ENCODE data around the gene CANT1.

The CANT1 gene

DNA sequence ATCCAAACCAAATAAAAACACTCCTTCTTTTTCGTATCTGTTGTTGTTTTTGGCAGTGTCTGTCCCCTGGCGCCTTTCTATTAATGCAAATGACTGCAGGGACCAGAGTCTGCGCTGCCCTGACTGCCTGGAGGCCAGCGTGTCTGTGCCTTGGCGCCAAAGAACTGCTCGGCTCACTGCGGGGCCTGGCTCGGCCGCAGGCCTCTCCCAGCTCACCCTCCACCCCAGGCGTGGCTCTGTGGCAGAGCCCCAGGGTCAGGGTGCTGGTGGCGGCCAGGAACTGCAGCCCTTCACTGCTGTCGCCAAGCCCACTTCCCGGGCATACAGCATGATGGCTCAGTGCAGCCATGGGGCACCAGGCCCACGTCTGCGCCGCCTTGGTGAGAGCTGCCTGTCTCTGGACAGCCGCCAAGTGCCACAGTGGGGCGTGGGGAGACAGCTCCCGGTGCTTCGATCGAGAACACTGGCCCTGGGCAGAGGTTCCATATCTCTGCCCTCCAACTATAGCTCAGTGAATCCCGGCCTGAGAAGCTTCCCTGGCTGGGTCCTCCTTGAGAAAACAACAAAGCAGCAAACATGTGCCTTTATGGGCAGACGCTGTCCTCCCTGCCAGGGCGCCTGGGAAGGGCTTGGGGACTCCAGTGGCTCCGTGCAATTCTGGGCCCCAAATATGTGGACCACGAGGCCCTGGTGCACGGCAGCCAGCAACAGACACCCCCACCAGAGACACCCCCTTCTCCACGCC lies 11.1 kb downstream of the CANT1 start:
- no peak overlapping the region for H3K4me3 ChIP-seq (replicated peaks; ENCODE audit: low read depth, low read length)
- no peak for DNase-seq (ENCODE audit: extremely low read depth, low read depth)
- TF ChIP-seq, protein P1, sequence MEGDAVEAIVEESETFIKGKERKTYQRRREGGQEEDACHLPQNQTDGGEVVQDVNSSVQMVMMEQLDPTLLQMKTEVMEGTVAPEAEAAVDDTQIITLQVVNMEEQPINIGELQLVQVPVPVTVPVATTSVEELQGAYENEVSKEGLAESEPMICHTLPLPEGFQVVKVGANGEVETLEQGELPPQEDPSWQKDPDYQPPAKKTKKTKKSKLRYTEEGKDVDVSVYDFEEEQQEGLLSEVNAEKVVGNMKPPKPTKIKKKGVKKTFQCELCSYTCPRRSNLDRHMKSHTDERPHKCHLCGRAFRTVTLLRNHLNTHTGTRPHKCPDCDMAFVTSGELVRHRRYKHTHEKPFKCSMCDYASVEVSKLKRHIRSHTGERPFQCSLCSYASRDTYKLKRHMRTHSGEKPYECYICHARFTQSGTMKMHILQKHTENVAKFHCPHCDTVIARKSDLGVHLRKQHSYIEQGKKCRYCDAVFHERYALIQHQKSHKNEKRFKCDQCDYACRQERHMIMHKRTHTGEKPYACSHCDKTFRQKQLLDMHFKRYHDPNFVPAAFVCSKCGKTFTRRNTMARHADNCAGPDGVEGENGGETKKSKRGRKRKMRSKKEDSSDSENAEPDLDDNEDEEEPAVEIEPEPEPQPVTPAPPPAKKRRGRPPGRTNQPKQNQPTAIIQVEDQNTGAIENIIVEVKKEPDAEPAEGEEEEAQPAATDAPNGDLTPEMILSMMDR (IDR thresholded peaks at IDR 0.05; ENCODE audit: low read depth, low read length, missing control alignments), result no peak

DNA sequence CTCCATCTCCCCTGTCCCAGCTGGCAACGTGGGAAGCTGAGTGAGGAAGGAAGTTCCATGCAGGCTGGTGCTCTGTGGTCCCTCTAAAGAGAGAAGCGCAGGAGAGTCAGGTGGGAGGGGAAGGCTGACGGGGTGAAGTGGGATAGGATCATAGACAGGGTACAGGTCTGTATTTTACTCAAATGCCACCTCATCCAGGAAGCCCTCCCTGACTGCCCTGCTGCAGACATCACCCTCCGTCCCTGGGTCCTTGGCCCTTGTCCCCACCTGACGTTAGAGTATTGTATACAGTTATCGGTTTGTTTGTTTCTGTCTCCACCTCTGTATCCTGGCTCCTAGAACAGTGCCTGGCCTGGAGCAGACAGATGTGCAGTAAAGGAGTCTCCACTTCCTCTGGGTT lies 11.7 kb downstream of the CANT1 start:
- no peak overlapping the region for H3K4me3 ChIP-seq (replicated peaks; ENCODE audit: low read depth, low read length)
- no peak for DNase-seq (ENCODE audit: extremely low read depth, low read depth)
- TF ChIP-seq, protein P1 (IDR thresholded peaks at IDR 0.05; ENCODE audit: low read depth, low read length, missing control alignments), result no peak

DNA sequence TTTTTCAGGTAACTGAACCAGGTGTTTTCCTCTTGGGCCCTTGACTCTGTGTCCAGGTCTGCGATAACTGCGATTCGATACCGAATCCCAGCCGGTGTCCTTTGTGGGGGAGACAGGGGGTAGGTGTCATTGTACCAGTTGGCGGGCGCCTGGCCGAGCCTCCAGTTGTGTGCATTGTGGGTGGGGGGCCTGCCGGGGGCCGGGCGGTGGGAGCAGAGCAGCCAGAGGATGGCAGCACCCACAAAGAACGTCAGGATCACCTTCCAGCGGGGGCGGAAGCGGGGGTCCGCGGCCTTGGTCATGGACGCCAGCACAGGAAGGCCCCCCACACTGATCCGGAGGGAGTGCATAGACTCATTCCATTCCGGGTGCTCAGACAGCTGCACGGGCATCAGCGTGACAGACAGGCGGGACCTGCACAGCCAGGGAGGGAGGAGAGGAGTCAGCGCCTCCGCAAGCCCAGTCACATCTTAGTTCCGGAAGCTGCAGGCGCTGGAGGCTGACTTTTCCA lies 12.3 kb downstream of the CANT1 start:
- H3K4me3 ChIP-seq (replicated peaks; ENCODE audit: low read depth, low read length), result no peak overlapping the region
- DNase-seq (ENCODE audit: extremely low read depth, low read depth), result no peak
- TF ChIP-seq, protein P1 (IDR thresholded peaks at IDR 0.05; ENCODE audit: low read depth, low read length, missing control alignments), result no peak

DNA sequence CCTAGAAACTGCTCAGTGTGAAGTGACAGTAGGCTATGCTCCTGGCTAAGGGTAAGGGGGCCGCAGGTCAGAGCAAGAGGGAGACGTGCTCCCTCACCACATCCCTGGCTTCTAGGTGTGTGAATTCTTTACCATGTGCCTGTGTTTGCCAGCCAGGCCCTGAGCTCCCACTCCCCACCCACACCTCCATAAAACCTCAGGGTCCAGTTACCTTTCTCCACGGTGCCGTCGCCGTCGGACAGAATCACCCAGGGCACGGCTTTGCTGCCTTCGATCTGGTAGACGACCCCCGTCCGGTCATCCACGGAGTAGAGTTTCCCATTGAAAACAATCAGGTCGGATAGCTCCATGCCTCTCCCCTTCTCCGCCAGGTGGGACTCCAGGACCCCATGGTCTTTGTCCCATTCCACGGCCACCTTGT lies 12.8 kb downstream of the CANT1 start:
- TF ChIP-seq, protein P1 (IDR thresholded peaks at IDR 0.05; ENCODE audit: low read depth, low read length, missing control alignments), result no peak
- no peak overlapping the region for H3K4me3 ChIP-seq (replicated peaks; ENCODE audit: low read depth, low read length)
- no peak for DNase-seq (ENCODE audit: extremely low read depth, low read depth)

DNA sequence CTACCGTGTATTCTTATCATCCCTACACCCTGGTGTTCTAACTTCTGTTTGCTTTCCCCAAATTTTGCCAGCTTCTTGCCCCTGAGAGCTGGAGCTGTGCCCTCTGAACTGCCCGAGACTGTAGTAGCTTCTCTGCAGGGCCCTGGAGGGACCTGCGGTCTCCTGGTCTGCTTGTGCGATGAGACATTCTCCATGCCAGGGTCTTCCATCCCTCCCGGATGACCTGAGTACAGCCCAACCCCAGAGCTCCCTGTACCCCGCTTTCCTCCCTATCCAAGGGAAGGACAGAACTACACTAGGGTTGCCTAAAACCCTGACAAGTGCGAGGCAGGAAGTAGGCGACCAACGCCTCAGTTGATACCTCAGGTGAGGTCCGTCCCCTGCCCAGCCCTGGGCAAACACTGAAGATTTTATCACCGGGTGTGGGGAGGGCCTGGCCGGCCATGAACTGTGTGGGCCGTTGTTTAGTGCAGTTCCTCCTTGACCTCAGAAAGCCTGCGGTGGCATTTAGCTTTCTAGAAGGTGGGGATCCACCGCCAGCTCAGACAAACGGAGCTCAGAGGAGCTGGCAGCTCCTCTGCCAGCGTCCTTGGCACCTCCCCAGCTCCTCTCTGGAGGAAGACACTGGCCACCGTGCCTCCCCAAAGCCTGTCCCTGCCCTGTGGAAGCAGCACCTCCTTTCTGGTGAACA lies 13.7 kb downstream of the CANT1 start:
- no peak for DNase-seq (ENCODE audit: extremely low read depth, low read depth)
- TF ChIP-seq, protein P1 (IDR thresholded peaks at IDR 0.05; ENCODE audit: low read depth, low read length, missing control alignments), result no peak
- H3K4me3 ChIP-seq (replicated peaks; ENCODE audit: low read depth, low read length), result no peak overlapping the region

DNA sequence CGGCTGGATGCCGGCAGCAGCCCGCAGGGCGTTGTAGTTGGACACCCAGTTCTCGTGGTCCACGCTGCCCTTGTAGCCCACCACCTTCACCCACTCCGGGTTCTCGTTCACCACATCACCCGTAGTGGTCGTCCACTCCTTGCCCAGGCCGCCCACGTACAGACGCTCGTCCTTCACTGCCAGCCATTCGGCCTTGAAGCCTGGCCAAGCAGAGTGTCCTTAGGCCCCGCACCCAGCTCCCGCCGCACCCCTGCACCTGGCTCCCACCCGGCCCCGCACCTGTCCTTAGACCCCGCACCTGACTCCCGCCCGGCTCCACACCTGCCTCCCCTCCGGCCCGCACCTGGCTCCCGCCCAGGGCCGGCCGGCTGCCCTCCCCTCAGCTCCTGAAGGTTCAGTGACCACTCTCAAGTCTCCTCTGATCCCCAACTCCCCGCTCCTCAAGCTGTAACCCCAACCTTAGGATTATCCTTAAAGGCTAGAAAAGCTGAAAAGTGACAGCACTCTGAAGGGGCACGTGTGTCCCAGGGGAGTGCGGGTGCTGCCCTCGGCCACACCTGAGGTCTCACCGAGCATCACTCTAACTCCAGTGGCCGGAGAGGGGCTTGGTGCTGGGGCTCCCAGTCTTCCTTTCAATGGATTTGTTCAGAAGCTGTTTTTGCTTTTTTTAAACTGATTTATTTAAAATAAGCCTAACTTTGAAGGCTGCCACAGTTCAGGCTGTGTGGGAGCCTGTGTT lies 14.4 kb downstream of the CANT1 start:
- no peak overlapping the region for H3K4me3 ChIP-seq (replicated peaks; ENCODE audit: low read depth, low read length)
- DNase-seq (ENCODE audit: extremely low read depth, low read depth), result no peak
- TF ChIP-seq, protein P1 (IDR thresholded peaks at IDR 0.05; ENCODE audit: low read depth, low read length, missing control alignments), result no peak
